H54 (cell line): ENCODE measurements around the gene RAB6B.

Experiments
- DNase-seq: peaks from one replicate; pipeline ENCODE4 v3.0.0; 2011; ENCODE audit warnings: low spot score, mixed read lengths; ENCODE audit not compliant: insufficient read length
- FAIRE-seq: peaks from 3 replicates; lab custom pipeline; 2011; peaks lifted over from hg19 to GRCh38; lab: Jason Lieb, UNC
- POLR2A ChIP-seq: IDR thresholded peaks from 2 replicates; pipeline ENCODE4 v1.6.1; 2011; ENCODE audit warnings: low read depth, mild to moderate bottlenecking, low read length

RAB6B gene

GRCh38 chr3:133872781-133873180 lies 22.9 kb downstream of the RAB6B start:
- TF ChIP-seq POLR2A, result no peak
- FAIRE-seq (no peak), DNase-seq (no peak)

DNA sequence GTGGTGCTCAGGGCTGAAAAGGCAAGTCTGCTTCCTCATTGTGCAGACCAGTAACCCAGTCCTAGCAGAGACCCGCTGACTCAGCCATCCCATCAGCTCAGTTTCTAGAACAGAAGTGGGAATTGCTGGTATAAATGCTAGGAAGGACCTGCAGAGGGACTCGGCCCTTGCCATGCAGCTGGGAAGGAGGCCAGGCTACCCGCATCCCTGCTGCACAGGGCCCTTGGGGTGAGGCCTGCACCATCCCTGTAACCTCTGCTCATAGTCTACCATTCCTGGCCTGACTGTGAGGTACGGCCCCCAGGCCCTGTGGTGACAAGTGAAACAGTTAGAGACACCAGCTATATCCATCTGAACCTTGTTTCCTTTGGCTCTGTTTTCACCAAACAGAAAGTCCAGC lies 23.5 kb downstream of the RAB6B start:
- FAIRE-seq, result no peak
- DNase-seq, result no peak

DNA sequence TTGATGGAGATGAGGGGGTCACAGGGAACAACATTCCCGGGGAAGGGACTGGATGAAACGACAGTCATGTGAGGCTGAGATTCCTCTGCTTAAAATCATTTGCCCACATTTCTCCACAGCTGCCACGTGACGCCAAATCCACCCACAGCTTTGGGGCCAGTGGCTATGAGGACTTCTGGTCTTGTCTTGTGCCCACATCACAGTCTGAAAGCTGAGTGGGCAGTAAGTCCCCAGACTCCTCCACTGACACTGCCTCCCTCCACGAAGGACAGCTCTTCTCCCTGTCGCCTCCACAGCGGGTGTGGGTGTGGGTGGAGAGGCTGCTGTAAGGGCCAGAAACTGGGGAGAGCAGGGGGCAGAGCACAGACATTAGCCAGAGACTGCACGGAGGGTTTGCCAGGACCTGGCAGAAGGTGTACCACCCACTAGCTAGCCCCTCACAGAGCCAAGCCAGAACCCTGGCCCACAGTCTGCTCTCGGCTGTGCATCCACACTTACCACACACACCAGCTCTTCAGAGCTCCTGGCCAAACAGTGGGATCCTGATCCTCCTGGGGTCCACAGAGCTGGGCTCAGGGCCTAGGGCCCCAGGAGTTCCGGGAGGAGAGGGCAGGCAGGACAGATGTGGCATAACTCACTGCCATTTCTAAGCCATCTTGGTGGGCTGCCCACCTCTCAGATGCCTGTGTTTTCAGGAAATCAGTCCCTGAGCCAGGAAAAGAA lies 24.2 kb downstream of the RAB6B start:
- TF ChIP-seq POLR2A, result no peak
- DNase-seq (no peak), FAIRE-seq (no peak)

More for the DNA sequence above, 23.5 kb downstream of the RAB6B start:
- TF ChIP-seq POLR2A, result no peak

DNA sequence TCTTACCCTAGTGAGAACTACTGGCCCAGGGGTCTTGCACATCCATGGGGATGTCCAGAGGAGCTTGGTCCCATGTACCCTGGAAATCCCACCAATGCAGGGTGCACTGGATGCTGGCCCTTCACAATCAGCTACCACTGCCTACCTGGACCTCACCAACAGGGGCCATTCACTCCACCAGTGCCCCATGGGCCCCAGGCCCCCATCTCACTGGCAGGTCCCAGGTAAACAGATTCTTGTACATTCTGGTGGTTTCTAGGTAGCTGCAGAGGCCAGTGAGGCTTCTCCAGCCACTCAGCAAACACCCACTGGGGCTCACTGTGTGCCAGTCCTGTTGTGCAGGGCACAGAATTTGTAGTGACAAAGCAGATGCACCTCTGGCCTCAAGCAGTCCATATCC lies 24.9 kb downstream of the RAB6B start:
- no peak for DNase-seq
- FAIRE-seq, result no peak
- TF ChIP-seq POLR2A, result no peak

DNA sequence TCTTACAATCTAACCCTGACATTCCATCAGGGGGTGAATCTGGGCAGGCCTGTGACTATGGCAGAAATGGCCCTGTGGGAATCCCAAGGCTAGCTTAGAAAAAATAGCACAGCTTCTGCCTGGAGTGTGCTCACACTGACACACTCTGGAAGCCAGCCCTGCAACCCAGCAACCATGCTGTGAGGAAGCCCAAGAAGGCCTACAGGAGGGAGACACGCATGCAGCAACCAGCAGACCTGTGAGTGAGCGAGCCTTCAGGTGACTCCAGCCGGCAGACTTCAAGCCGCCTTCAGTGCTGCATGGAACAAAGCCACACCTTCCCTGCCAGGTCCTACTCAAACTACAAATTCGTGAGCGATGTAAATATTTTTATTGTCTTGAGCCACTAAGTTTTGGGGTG lies 26.1 kb downstream of the RAB6B start:
- no peak for FAIRE-seq
- no peak for TF ChIP-seq POLR2A
- no peak for DNase-seq

- TF ChIP-seq POLR2A, result no peak
- DNase-seq (no peak), FAIRE-seq (no peak)
Observed at GRCh38 chr3:133868758-133869475, 26.8 kb downstream of the RAB6B start.

GRCh38 chr3:133868186-133868585 lies 27.5 kb downstream of the RAB6B start:
- no peak for TF ChIP-seq POLR2A
- no peak for DNase-seq
- FAIRE-seq, result no peak

DNA sequence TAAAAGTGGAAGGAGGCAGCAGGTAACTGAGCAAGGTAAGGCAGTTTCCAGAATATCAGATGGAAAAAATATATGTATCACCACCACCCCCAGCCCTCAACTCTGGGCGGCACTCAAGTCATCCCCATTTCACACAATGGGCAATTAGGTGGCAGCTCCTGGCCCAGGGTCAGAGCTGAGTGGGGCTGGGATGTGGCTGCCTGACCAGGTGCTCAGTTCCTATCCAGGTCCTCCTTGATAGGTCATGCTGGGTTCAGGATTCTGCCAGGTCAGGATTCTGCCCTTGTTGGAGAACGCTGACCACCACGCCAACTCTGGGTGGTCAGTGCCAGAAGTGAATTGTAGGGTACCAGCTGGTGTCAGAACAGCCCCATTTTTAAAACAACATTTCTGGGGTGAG lies 29.5 kb downstream of the RAB6B start:
- DNase-seq, result no peak
- FAIRE-seq, result no peak
- TF ChIP-seq POLR2A, result no peak

DNA sequence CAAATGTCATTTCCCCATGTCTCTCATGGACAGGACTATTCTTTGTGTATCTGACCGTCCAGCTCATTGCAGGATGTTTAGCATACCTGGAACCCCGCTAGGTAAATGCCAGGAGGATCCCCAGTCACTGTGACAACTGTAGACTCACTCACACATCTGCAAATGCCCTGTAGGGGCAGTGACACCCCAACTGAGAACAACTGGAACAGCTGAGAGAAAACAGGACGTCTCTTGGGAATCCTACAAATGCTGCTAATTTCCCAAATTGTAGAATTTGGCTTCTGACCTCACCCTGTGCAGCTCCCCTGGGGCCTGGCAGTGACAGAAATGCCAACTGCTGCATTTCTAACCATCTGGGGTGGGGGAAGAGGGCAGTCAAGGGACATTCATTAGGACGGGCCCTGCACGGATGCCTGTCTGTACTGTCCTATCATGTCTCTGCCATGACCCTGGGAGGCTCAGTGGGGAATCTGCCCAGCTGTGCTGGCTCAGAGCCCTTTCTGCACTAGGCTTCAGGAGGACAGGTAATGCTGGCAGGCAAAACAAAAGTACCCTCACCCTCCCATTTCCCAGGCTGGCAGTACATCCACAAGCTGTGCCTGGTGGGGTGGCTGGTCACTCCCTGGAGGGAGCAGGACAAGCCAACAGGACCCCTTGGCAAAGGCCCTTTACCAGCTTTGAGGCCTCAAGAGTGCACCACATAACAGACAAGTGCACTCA lies 30.4 kb downstream of the RAB6B start:
- FAIRE-seq (no peak), DNase-seq (no peak)
- no peak for TF ChIP-seq POLR2A

- FAIRE-seq (no peak), DNase-seq (no peak)
- no peak for TF ChIP-seq POLR2A
Observed at GRCh38 chr3:133864616-133865015, 31.1 kb downstream of the RAB6B start.

DNA sequence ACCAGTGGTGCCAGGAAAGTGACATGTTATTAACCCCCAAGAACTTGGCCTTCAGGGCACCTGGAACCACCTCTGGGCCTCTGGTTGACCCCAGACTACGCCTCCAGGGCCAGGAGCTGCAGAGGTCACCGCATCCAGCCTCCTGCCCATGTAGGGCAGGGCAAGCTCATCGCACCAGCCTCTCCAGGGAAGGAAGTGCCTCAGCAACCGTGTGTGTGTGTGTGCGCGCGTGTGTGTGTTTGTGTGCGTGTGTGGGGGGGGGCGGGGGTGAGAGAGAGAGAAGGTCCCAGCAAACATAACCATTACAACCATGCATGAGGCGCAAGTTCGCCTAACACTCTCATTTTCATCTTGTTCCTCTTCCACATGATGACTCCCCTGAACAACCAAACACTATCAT lies 31.8 kb downstream of the RAB6B start:
- no peak for TF ChIP-seq POLR2A
- DNase-seq, result no peak
- no peak for FAIRE-seq

GRCh38 chr3:133862161-133862560 lies 33.5 kb downstream of the RAB6B start:
- TF ChIP-seq POLR2A, result no peak
- FAIRE-seq (no peak), DNase-seq (no peak)

DNA sequence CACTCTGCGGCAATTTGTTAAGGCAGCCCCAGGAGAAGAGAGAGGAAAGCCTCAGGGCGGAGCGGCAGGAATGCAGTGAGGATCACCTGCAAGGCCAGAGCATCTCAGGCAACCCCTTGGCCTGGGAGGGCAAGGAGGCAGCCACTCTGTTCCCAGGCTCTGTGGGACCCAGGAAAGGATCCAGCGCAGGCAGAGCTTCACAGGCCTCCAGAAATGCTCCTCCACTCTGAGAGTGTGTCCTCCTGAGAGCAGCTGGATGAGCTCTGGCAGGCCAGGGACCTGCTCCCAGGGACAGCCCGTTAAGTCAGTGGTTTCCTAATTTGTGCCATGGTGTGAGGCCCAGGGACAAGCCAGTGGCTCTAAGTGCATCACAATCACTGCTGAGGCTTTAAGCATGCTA lies 35.2 kb downstream of the RAB6B start:
- DNase-seq (no peak), FAIRE-seq (no peak)
- TF ChIP-seq POLR2A, result no peak

- no peak for FAIRE-seq
- TF ChIP-seq POLR2A, result no peak
- no peak for DNase-seq
Observed at GRCh38 chr3:133859381-133860234, 36.1 kb downstream of the RAB6B start.
